SK-N-SH treated with all-trans-retinoic acid at 6 μM for 48 hours (cell line): ENCODE measurements around the gene LPP.

Source experiments
- ATAC-seq: fragments of 200-7000 bp; cut with Tn5 transposase; 3 replicates; pipeline ENCODE4 v1.9.1; 2020; ENCODE audit warnings: mild to moderate bottlenecking, moderate library complexity
- ARNTL ChIP-seq: fragments of 450-650 bp; formaldehyde crosslinking; IDR thresholded peaks from 2 replicates; pipeline ENCODE4 v1.5.0; 2020; ENCODE audit warnings: low read depth, mild to moderate bottlenecking, moderate library complexity, borderline replicate concordance
- BACH2 ChIP-seq: fragments of 250-450 bp; sonication (Bioruptor Pico); IDR thresholded peaks from 2 replicates; pipeline ENCODE4 v1.9.0; 2021; ENCODE audit warnings: mild to moderate bottlenecking, borderline replicate concordance
- CSDC2 ChIP-seq: fragments of 250-450 bp; sonication (Bioruptor Pico); IDR thresholded peaks from 2 replicates; pipeline ENCODE4 v1.5.0; 2020; ENCODE audit warnings: mild to moderate bottlenecking, moderate library complexity
- ESRRG ChIP-seq: fragments of 250-450 bp; sonication (Bioruptor Pico); IDR thresholded peaks from 2 replicates; pipeline ENCODE4 v1.6.1; 2021; ENCODE audit warnings: mild to moderate bottlenecking
- GLIS3 ChIP-seq: fragments of 250-450 bp; sonication (Bioruptor Pico); IDR thresholded peaks from 2 replicates; pipeline ENCODE4 v1.5.0; 2020; ENCODE audit warnings: mild to moderate bottlenecking, moderate library complexity
- ISL1 ChIP-seq: fragments of 250-450 bp; sonication (Bioruptor Pico); IDR thresholded peaks from 2 replicates; pipeline ENCODE4 v2.1.2; 2022; ENCODE audit warnings: mild to moderate bottlenecking, moderate library complexity
- RARB ChIP-seq: fragments of 250-450 bp; sonication (Bioruptor Pico); IDR thresholded peaks from 2 replicates; pipeline ENCODE4 v1.8.0; 2021; ENCODE audit warnings: mild to moderate bottlenecking, moderate library complexity
- TCF4 ChIP-seq: fragments of 250-450 bp; sonication (Bioruptor Pico); IDR thresholded peaks from 2 replicates; pipeline ENCODE4 v1.8.0; 2021; ENCODE audit warnings: mild to moderate bottlenecking, moderate library complexity, borderline replicate concordance
- TOX ChIP-seq: fragments of 250-450 bp; sonication (Bioruptor Pico); IDR thresholded peaks from 2 replicates; pipeline ENCODE4 v1.8.0; 2021; ENCODE audit warnings: mild to moderate bottlenecking, moderate library complexity, borderline replicate concordance
- ZNF70 ChIP-seq: fragments of 450-650 bp; formaldehyde crosslinking; IDR thresholded peaks from 2 replicates; pipeline ENCODE4 v1.5.0; 2020; ENCODE audit warnings: mild to moderate bottlenecking, moderate library complexity
- ZNF8 ChIP-seq: fragments of 450-650 bp; formaldehyde crosslinking; IDR thresholded peaks from 2 replicates; pipeline ENCODE4 v1.5.0; 2020; ENCODE audit warnings: mild to moderate bottlenecking, moderate library complexity
- TF ChIP-seq, protein P1 (sequence below): fragments of 250-450 bp; sonication (Bioruptor Pico); IDR thresholded peaks from 2 replicates; pipeline ENCODE4 v1.8.0; 2021; ENCODE audit warnings: low read depth, mild to moderate bottlenecking, moderate library complexity, borderline replicate concordance
- TF ChIP-seq, protein P2 (sequence below): fragments of 250-450 bp; sonication (Bioruptor Pico); IDR thresholded peaks from 2 replicates; pipeline ENCODE4 v1.5.1; 2021; ENCODE audit warnings: mild to moderate bottlenecking, moderate library complexity
- TF ChIP-seq, protein P3 (sequence below): fragments of 250-450 bp; sonication (Bioruptor Pico); IDR thresholded peaks from 2 replicates; pipeline ENCODE4 v1.5.1; 2020; ENCODE audit warnings: low read depth, mild to moderate bottlenecking, moderate library complexity
- TF ChIP-seq, protein P4 (sequence below): fragments of 250-450 bp; sonication (Bioruptor Pico); IDR thresholded peaks from 2 replicates; pipeline ENCODE4 v1.5.0; 2020; ENCODE audit warnings: mild to moderate bottlenecking, moderate library complexity
- TF ChIP-seq, protein P5 (sequence below): fragments of 250-450 bp; sonication (Bioruptor Pico); IDR thresholded peaks from 2 replicates; pipeline ENCODE4 v1.8.0; 2020; ENCODE audit warnings: mild to moderate bottlenecking, moderate library complexity, borderline replicate concordance

The LPP gene

DNA sequence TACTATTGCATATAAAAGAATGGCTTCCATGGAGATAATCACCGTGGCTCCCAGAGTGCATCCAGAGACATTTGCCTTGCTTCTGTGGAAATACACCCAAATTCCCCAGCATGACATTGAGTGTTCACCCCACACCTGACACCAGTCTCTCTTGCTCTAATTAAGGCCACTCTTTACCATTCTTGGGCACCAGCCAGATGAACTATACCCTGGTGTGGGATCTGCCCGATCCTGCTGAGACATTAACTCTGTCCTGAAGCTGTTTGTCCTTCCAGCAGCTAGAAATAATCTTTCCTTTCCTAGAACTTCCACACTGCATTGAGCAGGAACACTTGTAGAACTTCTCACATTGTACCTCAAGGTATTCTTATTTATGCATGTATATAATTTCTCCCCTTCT, 105.2 kb downstream of the LPP start:
- ATAC-seq, result no peak
- no peak for TF ChIP-seq CSDC2 (CRISPR knock-in tag)
- no peak for TF ChIP-seq ESRRG (CRISPR knock-in tag)
- TF ChIP-seq, protein P1, sequence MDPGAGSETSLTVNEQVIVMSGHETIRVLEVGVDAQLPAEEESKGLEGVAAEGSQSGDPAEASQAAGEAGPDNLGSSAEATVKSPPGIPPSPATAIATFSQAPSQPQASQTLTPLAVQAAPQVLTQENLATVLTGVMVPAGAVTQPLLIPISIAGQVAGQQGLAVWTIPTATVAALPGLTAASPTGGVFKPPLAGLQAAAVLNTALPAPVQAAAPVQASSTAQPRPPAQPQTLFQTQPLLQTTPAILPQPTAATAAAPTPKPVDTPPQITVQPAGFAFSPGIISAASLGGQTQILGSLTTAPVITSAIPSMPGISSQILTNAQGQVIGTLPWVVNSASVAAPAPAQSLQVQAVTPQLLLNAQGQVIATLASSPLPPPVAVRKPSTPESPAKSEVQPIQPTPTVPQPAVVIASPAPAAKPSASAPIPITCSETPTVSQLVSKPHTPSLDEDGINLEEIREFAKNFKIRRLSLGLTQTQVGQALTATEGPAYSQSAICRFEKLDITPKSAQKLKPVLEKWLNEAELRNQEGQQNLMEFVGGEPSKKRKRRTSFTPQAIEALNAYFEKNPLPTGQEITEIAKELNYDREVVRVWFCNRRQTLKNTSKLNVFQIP, result no peak
- TF ChIP-seq, protein P2, sequence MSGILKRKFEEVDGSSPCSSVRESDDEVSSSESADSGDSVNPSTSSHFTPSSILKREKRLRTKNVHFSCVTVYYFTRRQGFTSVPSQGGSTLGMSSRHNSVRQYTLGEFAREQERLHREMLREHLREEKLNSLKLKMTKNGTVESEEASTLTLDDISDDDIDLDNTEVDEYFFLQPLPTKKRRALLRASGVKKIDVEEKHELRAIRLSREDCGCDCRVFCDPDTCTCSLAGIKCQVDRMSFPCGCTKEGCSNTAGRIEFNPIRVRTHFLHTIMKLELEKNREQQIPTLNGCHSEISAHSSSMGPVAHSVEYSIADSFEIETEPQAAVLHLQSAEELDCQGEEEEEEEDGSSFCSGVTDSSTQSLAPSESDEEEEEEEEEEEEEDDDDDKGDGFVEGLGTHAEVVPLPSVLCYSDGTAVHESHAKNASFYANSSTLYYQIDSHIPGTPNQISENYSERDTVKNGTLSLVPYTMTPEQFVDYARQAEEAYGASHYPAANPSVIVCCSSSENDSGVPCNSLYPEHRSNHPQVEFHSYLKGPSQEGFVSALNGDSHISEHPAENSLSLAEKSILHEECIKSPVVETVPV (CRISPR knock-in tag), result no peak
- TF ChIP-seq BACH2 (CRISPR knock-in tag), result no peak
- TF ChIP-seq ISL1 (CRISPR knock-in tag), result no peak
- TF ChIP-seq GLIS3 (CRISPR knock-in tag), result no peak
- TF ChIP-seq TCF4 (CRISPR knock-in tag), result no peak
- TF ChIP-seq, protein P3, sequence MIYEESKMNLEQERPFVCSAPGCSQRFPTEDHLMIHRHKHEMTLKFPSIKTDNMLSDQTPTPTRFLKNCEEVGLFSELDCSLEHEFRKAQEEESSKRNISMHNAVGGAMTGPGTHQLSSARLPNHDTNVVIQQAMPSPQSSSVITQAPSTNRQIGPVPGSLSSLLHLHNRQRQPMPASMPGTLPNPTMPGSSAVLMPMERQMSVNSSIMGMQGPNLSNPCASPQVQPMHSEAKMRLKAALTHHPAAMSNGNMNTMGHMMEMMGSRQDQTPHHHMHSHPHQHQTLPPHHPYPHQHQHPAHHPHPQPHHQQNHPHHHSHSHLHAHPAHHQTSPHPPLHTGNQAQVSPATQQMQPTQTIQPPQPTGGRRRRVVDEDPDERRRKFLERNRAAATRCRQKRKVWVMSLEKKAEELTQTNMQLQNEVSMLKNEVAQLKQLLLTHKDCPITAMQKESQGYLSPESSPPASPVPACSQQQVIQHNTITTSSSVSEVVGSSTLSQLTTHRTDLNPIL (CRISPR knock-in tag), result no peak

DNA sequence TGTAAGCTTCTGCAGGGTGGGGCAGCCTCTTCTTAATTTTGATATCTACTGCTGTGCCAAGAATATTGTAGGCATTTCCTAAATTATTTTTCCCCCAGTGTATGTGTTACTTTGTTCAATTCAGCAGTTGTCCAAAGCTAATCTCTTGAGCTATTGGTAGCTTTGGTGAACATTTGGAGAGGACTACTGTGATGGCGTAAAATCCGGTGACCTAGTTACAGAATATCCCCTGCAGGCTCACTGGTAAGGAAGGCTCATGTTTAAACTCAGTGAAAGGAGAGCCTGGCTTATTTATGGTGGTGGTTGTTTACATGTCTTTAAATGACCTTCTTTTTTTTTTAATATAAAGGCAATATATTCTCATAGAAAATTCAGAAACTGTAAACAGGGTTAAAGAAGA, 105.6 kb downstream of the LPP start:
- no peak for TF ChIP-seq GLIS3 (CRISPR knock-in tag)
- no peak for ATAC-seq

DNA sequence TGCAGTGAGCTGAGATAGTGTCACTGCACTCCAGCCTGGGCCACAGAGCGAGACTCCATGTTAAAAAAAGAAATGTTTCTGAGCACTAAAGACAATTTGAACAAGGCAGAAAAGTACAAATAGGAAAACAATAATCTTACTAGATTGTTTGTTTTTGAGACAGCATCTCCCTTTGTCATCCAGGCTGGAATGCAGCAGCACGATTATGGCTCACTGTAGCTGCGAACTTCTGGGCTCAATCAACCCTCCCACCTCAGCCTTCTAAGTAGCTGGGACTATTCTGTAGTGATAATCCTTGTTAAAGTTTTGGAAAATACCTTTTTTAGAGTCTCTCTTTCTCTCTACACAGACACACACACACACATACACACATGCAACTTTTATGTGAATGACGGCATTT, 107.1 kb downstream of the LPP start:
- no peak for ATAC-seq

DNA sequence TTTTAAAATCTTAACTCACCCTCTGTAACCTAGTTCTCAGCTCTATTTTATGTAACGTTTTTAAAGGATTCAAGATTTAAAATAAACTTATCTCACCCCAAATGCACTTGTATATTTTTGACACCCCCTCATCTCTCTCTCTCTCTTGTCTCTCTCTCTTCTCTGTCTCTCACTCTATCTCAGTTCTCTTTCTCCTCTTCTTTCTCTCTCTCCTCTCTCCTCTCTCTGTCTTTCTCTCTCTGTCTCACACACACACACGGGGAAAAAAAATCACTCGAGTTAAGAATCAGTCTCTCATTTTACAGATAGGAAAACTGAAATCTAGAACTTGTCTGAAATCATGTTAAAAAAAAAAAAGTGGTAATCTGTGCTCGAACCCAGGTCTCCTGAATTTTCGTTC, 108.5 kb downstream of the LPP start:
- ATAC-seq, result no peak
- TF ChIP-seq TCF4 (CRISPR knock-in tag), result no peak
- TF ChIP-seq ARNTL (CRISPR knock-in tag), result no peak
- TF ChIP-seq, protein P1, result no peak
- no peak for TF ChIP-seq ZNF70 (CRISPR knock-in tag)
- TF ChIP-seq GLIS3 (CRISPR knock-in tag), result no peak
- TF ChIP-seq RARB (CRISPR knock-in tag), result no peak
- TF ChIP-seq, protein P4, sequence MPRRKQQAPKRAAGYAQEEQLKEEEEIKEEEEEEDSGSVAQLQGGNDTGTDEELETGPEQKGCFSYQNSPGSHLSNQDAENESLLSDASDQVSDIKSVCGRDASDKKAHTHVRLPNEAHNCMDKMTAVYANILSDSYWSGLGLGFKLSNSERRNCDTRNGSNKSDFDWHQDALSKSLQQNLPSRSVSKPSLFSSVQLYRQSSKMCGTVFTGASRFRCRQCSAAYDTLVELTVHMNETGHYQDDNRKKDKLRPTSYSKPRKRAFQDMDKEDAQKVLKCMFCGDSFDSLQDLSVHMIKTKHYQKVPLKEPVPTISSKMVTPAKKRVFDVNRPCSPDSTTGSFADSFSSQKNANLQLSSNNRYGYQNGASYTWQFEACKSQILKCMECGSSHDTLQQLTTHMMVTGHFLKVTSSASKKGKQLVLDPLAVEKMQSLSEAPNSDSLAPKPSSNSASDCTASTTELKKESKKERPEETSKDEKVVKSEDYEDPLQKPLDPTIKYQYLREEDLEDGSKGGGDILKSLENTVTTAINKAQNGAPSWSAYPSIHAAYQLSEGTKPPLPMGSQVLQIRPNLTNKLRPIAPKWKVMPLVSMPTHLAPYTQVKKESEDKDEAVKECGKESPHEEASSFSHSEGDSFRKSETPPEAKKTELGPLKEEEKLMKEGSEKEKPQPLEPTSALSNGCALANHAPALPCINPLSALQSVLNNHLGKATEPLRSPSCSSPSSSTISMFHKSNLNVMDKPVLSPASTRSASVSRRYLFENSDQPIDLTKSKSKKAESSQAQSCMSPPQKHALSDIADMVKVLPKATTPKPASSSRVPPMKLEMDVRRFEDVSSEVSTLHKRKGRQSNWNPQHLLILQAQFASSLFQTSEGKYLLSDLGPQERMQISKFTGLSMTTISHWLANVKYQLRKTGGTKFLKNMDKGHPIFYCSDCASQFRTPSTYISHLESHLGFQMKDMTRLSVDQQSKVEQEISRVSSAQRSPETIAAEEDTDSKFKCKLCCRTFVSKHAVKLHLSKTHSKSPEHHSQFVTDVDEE (CRISPR knock-in tag), result no peak
- no peak for TF ChIP-seq BACH2 (CRISPR knock-in tag)
- no peak for TF ChIP-seq ESRRG (CRISPR knock-in tag)
- no peak for TF ChIP-seq ZNF8 (CRISPR knock-in tag)
- no peak for TF ChIP-seq TOX (CRISPR knock-in tag)
- TF ChIP-seq, protein P5, sequence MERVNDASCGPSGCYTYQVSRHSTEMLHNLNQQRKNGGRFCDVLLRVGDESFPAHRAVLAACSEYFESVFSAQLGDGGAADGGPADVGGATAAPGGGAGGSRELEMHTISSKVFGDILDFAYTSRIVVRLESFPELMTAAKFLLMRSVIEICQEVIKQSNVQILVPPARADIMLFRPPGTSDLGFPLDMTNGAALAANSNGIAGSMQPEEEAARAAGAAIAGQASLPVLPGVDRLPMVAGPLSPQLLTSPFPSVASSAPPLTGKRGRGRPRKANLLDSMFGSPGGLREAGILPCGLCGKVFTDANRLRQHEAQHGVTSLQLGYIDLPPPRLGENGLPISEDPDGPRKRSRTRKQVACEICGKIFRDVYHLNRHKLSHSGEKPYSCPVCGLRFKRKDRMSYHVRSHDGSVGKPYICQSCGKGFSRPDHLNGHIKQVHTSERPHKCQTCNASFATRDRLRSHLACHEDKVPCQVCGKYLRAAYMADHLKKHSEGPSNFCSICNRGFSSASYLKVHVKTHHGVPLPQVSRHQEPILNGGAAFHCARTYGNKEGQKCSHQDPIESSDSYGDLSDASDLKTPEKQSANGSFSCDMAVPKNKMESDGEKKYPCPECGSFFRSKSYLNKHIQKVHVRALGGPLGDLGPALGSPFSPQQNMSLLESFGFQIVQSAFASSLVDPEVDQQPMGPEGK, result no peak

More for the DNA sequence above, 107.1 kb downstream of the LPP start:
- TF ChIP-seq, protein P3 (CRISPR knock-in tag), result no peak
